Measurements from ENCODE around the gene DMRTC1B. TPM values are rescaled to one million over a fixed set of nuclear protein-coding genes. Genes with fewer than 3 reads are reported as not detected.
"Not testable (repeated sequence)": the region's sequence is repeated elsewhere in the genome, so short reads cannot be mapped to it uniquely, and the experiment has no call there.

DMRTC1B gene
- total RNA-seq, 1 experiment from 2014 or later: not detected

DNA sequence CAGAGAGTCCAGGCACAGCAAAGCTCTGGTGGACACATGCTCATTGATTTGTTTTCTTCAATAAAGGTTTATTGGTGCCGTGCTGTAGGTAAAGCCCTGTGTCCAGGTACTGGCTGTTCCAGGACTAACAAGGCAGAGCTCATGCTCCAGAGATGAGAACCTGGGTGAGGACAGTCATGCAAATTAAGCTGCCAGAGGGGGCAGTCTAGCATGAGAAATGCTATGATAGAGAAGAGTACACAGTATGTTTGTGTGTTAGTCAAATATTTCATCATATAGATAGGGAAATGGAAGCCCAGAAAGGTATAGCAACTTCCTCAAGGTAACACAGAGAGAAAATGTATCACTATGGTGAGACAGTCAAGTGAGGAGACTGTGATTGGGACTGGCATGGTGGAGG, 11.5 kb downstream of the DMRTC1B start:
- H3K36me3 Mint-ChIP-seq (ENCODE audit: insufficient read depth in 1 of 3, low read depth in 3 of 3); H2BK12ac ChIP-seq (ENCODE audit: insufficient read length, low read depth, low read length); H3K4me1 ChIP-seq (ENCODE audit: insufficient read depth, low read length); H3K9me3 Mint-ChIP-seq; H3T11ph ChIP-seq (ENCODE audit: low read length); H3K23me2 ChIP-seq (ENCODE audit: insufficient read length, low read depth, low read length, poor library complexity, severe bottlenecking); H2BK120ac ChIP-seq (ENCODE audit: low read depth, low read length, poor library complexity, severe bottlenecking); H2AFZ ChIP-seq (ENCODE audit: low read length); H3K4me3 Mint-ChIP-seq; H2AK5ac ChIP-seq (ENCODE audit: insufficient read length, low read length); H3K56ac ChIP-seq (ENCODE audit: insufficient read length, low read depth, low read length); H4K91ac ChIP-seq (ENCODE audit: insufficient read length, low read depth, low read length); H3K4me2 ChIP-seq (ENCODE audit: insufficient read depth, insufficient read length, low read length); H3K9me3 ChIP-seq (ENCODE audit: control insufficient read depth, low read depth, low read length); H3K79me2 ChIP-seq (ENCODE audit: insufficient read depth, low read length); H3K27ac ChIP-seq (ENCODE audit: insufficient read length, low read depth, low read length); H2BK15ac ChIP-seq (ENCODE audit: low read depth, low read length); H3K18ac ChIP-seq (ENCODE audit: insufficient read length, low read depth, low read length); H3K27ac Mint-ChIP-seq; H4K8ac ChIP-seq (replicated peaks; ENCODE audit: insufficient read length, low read depth, low read length); H4K5ac ChIP-seq (ENCODE audit: insufficient read length, low read depth, low read length); H3K27me3 Mint-ChIP-seq (ENCODE audit: low read depth); H2BK5ac ChIP-seq (ENCODE audit: insufficient read length, low read length); H3K9ac ChIP-seq (ENCODE audit: extremely low read depth, insufficient read length, low read length); H3K23ac ChIP-seq (ENCODE audit: insufficient read length, low read depth, low read length); H3K4me1 Mint-ChIP-seq; H3K14ac ChIP-seq (ENCODE audit: insufficient read depth, low read length); H3K79me1 ChIP-seq (ENCODE audit: insufficient read depth, low read depth, low read length, poor library complexity, severe bottlenecking); H3K4ac ChIP-seq (ENCODE audit: low read depth, low read length); H2BK20ac ChIP-seq (ENCODE audit: low read depth, low read length, poor library complexity, severe bottlenecking); DNase-seq; H3K27me3 ChIP-seq (ENCODE audit: insufficient read depth, low read length); H4K20me1 ChIP-seq (ENCODE audit: control insufficient read depth, insufficient read depth, insufficient read length): not testable (repeated sequence)
- WGBS (ENCODE audit: extremely low coverage, insufficient read length, low lambda C conversion rate): no CpG with 5 or more reads among the region's 1 CpG

DNA sequence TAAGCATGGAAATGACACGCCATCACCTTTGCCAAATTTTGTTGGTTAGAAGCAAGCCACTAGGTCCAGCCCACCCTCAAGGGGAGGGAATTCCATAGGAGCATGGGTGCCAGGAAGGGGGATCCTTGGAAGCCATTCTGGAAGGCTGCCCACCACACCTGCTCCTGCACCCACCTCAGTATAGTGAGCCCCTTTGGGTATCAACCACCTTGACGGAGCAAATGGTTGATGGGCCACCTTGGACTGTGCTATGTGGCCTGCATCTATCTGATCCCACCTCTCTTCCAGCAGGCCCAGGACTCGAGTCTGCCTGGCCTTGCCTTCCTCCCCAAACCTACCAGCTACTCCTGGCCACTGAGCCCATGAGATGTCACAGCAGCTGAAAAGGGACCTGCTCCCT, 13.7 kb downstream of the DMRTC1B start:
- H3K79me2 ChIP-seq (ENCODE audit: insufficient read depth, low read length); H3K27ac ChIP-seq (ENCODE audit: insufficient read length, low read depth, low read length); H3K36me3 Mint-ChIP-seq (ENCODE audit: insufficient read depth in 1 of 3, low read depth in 3 of 3); H2BK15ac ChIP-seq (ENCODE audit: low read depth, low read length); H3K27me3 Mint-ChIP-seq (ENCODE audit: low read depth); H2BK20ac ChIP-seq (ENCODE audit: low read depth, low read length, poor library complexity, severe bottlenecking); H2AK5ac ChIP-seq (ENCODE audit: insufficient read length, low read length); H3K9ac ChIP-seq (ENCODE audit: extremely low read depth, insufficient read length, low read length); H3K23ac ChIP-seq (ENCODE audit: insufficient read length, low read depth, low read length); H4K91ac ChIP-seq (ENCODE audit: insufficient read length, low read depth, low read length); H2BK12ac ChIP-seq (ENCODE audit: insufficient read length, low read depth, low read length); H3K27me3 ChIP-seq (ENCODE audit: insufficient read depth, low read length); H3K9me3 ChIP-seq (ENCODE audit: control insufficient read depth, low read depth, low read length); H2BK5ac ChIP-seq (ENCODE audit: insufficient read length, low read length); DNase-seq; H3K9me3 Mint-ChIP-seq; H3K14ac ChIP-seq (ENCODE audit: insufficient read depth, low read length); H3K4me2 ChIP-seq (ENCODE audit: insufficient read depth, insufficient read length, low read length); H3K56ac ChIP-seq (ENCODE audit: insufficient read length, low read depth, low read length); H4K5ac ChIP-seq (ENCODE audit: insufficient read length, low read depth, low read length); H3K79me1 ChIP-seq (ENCODE audit: insufficient read depth, low read depth, low read length, poor library complexity, severe bottlenecking); H3K23me2 ChIP-seq (ENCODE audit: insufficient read length, low read depth, low read length, poor library complexity, severe bottlenecking); H3K4ac ChIP-seq (ENCODE audit: low read depth, low read length); H4K8ac ChIP-seq (replicated peaks; ENCODE audit: insufficient read length, low read depth, low read length); H3K4me1 Mint-ChIP-seq; H4K20me1 ChIP-seq (ENCODE audit: control insufficient read depth, insufficient read depth, insufficient read length); H3T11ph ChIP-seq (ENCODE audit: low read length); H3K27ac Mint-ChIP-seq; H3K4me3 Mint-ChIP-seq; H2BK120ac ChIP-seq (ENCODE audit: low read depth, low read length, poor library complexity, severe bottlenecking); H2AFZ ChIP-seq (ENCODE audit: low read length); H3K4me1 ChIP-seq (ENCODE audit: insufficient read depth, low read length); H3K18ac ChIP-seq (ENCODE audit: insufficient read length, low read depth, low read length): not testable (repeated sequence)
- WGBS (ENCODE audit: extremely low coverage, insufficient read length, low lambda C conversion rate): no CpG with 5 or more reads among the region's 3 CpGs

Data from H9 (cell line).